ENCODE data around the gene HERPUD1. TPM values are rescaled to one million over a fixed set of nuclear protein-coding genes. Genes with fewer than 3 reads are reported as not detected.

Gene HERPUD1
- total and polyA plus RNA-seq, 2 of the 13 experiments (the other 11 are each of a cell fraction or from before 2014, with no cell fraction given): 96.2 to 323 TPM

- 51% methylated on average over 24 of the region's 30 CpGs for WGBS (ENCODE audit: low lambda C conversion rate)
- Histone ChIP-seq H3K9me3 (ENCODE audit: low read length) (no peaks in the 10 kb centered on the region), H3K4me3 (replicated peaks in 1 of 3; ENCODE audit: insufficient read depth in 1 of 3, low read depth in 2 of 3, low read length in 3 of 3) (0 out of 6 replicates have a peak overlapping the region, but pooled peaks of 1 of the 3 experiments have one; percentile 17), H3K4me1 (ENCODE audit: insufficient read depth, low read length) (peaks cover 76% of the 10 kb centered on the region), H3K9ac (ENCODE audit: insufficient read depth, low read depth, low read length) (no peak overlapping the region), H4K20me1 (ENCODE audit: insufficient read depth, low read length) (no peaks in the 10 kb centered on the region), H3K36me3 (replicated peaks in 1 of 2; ENCODE audit: control insufficient read depth in 1 of 2, insufficient read depth in 2 of 2, low read length in 2 of 2) (no peaks in the 10 kb centered on the region), H2AFZ (ENCODE audit: low read length) (no peak overlapping the region), H3K27ac (ENCODE audit: extremely low read length, insufficient read depth, low read length) (peak overlapping the region; percentile 51), H3K4me2 (ENCODE audit: low read depth, low read length) (peak overlapping the region; percentile 43), H3K27me3 (ENCODE audit: control insufficient read depth in 1 of 2, insufficient read depth in 2 of 2, low read length in 2 of 2) (peaks cover 2 to 13% of the 10 kb centered on the region in 2 experiments; a peak in 3 of 5 replicates), H3K79me2 (ENCODE audit: insufficient read depth, low read length) (no peaks in the 10 kb centered on the region)
- POLR2A ChIA-PET: interaction anchor here (0.6 to 2.8 kb wide), 4 partner anchors 25 to 99 kb away, joined by 3 to 12 read pairs (median 3); partner anchors contain the start of genes HERPUD1 and NLRC5
- FAIRE-seq (peak; percentile 55), ATAC-seq (peak; percentile 56), DNase-seq (ENCODE audit: low spot score) (peak; percentile 83)
- CTCF ChIA-PET (ENCODE audit: low intra/inter-chr PET ratio, low total read pairs): interaction anchor here (0.8 to 2.7 kb wide), 8 partner anchors 14 to 203 kb away, joined by 3 to 38 read pairs (median 4); partner anchors contain the start of gene NLRC5
- intact Hi-C loops (cut with micrococcal nuclease; ENCODE audit: unreplicated experiment): loop anchor here (1.0 to 2.0 kb wide), 2 partner anchors 22 to 81 kb away; no protein-coding TSS in a partner anchor
- BruUV-seq (replicated peaks): no TSS peak
- in situ Hi-C loops (cut with HindIII; ENCODE audit: extremely low pct_ligation_motif_present, low pct_unique_long_range_greater_than_20kb): no loop called here
- TF ChIP-seq ZFY (CRISPR knock-in tag; IDR thresholded peaks at IDR 0.05): peak; percentile 50
- peak; percentile 98 for TF ChIP-seq RCOR2 (CRISPR knock-in tag; IDR thresholded peaks at IDR 0.05)
- peak; percentile 100 for TF ChIP-seq NR2F6 (IDR thresholded peaks at IDR 0.05)
- peak; percentile 100 for TF ChIP-seq NR2F6 (CRISPR knock-in tag; IDR thresholded peaks at IDR 0.05)
- TF ChIP-seq, protein P1, sequence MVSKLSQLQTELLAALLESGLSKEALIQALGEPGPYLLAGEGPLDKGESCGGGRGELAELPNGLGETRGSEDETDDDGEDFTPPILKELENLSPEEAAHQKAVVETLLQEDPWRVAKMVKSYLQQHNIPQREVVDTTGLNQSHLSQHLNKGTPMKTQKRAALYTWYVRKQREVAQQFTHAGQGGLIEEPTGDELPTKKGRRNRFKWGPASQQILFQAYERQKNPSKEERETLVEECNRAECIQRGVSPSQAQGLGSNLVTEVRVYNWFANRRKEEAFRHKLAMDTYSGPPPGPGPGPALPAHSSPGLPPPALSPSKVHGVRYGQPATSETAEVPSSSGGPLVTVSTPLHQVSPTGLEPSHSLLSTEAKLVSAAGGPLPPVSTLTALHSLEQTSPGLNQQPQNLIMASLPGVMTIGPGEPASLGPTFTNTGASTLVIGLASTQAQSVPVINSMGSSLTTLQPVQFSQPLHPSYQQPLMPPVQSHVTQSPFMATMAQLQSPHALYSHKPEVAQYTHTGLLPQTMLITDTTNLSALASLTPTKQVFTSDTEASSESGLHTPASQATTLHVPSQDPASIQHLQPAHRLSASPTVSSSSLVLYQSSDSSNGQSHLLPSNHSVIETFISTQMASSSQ (IDR thresholded peaks at IDR 0.05; ENCODE audit: low read depth): no peak
- TF ChIP-seq, protein P1 (CRISPR knock-in tag; IDR thresholded peaks at IDR 0.05; ENCODE audit: borderline replicate concordance): peak; percentile 56
- peak; percentile 75; the same call in 1 of the 2 replicates for TF ChIP-seq YEATS4 (CRISPR knock-in tag; IDR thresholded peaks at IDR 0.05; ENCODE audit: borderline replicate concordance)
- TF ChIP-seq ZMYM3 (CRISPR knock-in tag; IDR thresholded peaks at IDR 0.05): peak; percentile 96
- TF ChIP-seq, protein P2, sequence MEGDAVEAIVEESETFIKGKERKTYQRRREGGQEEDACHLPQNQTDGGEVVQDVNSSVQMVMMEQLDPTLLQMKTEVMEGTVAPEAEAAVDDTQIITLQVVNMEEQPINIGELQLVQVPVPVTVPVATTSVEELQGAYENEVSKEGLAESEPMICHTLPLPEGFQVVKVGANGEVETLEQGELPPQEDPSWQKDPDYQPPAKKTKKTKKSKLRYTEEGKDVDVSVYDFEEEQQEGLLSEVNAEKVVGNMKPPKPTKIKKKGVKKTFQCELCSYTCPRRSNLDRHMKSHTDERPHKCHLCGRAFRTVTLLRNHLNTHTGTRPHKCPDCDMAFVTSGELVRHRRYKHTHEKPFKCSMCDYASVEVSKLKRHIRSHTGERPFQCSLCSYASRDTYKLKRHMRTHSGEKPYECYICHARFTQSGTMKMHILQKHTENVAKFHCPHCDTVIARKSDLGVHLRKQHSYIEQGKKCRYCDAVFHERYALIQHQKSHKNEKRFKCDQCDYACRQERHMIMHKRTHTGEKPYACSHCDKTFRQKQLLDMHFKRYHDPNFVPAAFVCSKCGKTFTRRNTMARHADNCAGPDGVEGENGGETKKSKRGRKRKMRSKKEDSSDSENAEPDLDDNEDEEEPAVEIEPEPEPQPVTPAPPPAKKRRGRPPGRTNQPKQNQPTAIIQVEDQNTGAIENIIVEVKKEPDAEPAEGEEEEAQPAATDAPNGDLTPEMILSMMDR (CRISPR knock-in tag; IDR thresholded peaks at IDR 0.05): peak; percentile 96
- peak; percentile 90 for TF ChIP-seq HOXA3 (CRISPR knock-in tag; IDR thresholded peaks at IDR 0.05)
- peak in 1 of 2 experiments; percentile 60; a peak in 2 of 4 replicates for TF ChIP-seq KLF16 (CRISPR knock-in tag; IDR thresholded peaks at IDR 0.05)
- TF ChIP-seq MTA3 (CRISPR knock-in tag; IDR thresholded peaks at IDR 0.05): no peak
- no peak for TF ChIP-seq ZNF841 (CRISPR knock-in tag; IDR thresholded peaks at IDR 0.05; ENCODE audit: borderline replicate concordance)
- peak; percentile 58 for TF ChIP-seq ARID3A (IDR thresholded peaks at IDR 0.05; ENCODE audit: low read depth, low read length)
Measured at GRCh38 chr16:56964243-56965148, 32.6 kb downstream of the HERPUD1 start.
